Activated CD4-positive, alpha-beta T cell treated with anti-CD3 and anti-CD28 coated beads, Interleukin-2, amount 10 ng/mL, durations not matched to agents 24 days and 14 days (primary cell): Measurements from ENCODE around the gene SLC48A1. TPM values are rescaled to one million over a fixed set of nuclear protein-coding genes. Genes with fewer than 3 reads are reported as not detected.

ENCODE experiments used
- DNase-seq: peaks from one replicate; pipeline ENCODE4 v3.0.0; 2022
- H3K27ac Mint-ChIP-seq: one replicate; pipeline ENCODE4 v1.8.0; 2022; ENCODE audit warnings: mild to moderate bottlenecking, mixed read lengths
- H3K27me3 Mint-ChIP-seq: one replicate; pipeline ENCODE4 v1.8.0; 2022; ENCODE audit warnings: mixed read lengths
- H3K36me3 Mint-ChIP-seq: one replicate; pipeline ENCODE4 v1.8.0; 2022; ENCODE audit warnings: low read depth, mild to moderate bottlenecking, mixed read lengths
- H3K4me1 Mint-ChIP-seq: one replicate; pipeline ENCODE4 v1.8.0; 2021; ENCODE audit warnings: mixed read lengths
- H3K4me3 Mint-ChIP-seq: one replicate; pipeline ENCODE4 v1.8.0; 2022; ENCODE audit warnings: mild to moderate bottlenecking, moderate library complexity, mixed read lengths
- H3K9me3 Mint-ChIP-seq: one replicate; pipeline ENCODE4 v1.8.0; 2021; ENCODE audit warnings: mixed read lengths
- intact Hi-C: fragments of 100-400 bp; cut with micrococcal nuclease; formaldehyde crosslinking; loops from one replicate; pipeline ENCODE4 v1.15.1; 2023
- total RNA-seq: library from RNA; stranded (reverse); gene quantifications from 2 replicates; pipeline ENCODE4 v1.2.3, GENCODE V29; 2022

SLC48A1 gene
- total RNA-seq, 1 donor from 2014 or later = 12.3 TPM

GRCh38 chr12:47781479-47782371, 8.7 kb downstream of the SLC48A1 start:
- DNase-seq = no peak
- H3K27me3 Mint-ChIP-seq = no peaks in the 10 kb centered on the region
- H3K36me3 Mint-ChIP-seq = peaks cover 39% of the 10 kb centered on the region
- no peaks in the 10 kb centered on the region for H3K9me3 Mint-ChIP-seq
- peak overlapping the region; percentile 63 for H3K27ac Mint-ChIP-seq
- H3K4me1 Mint-ChIP-seq = peaks cover 30% of the 10 kb centered on the region
- intact Hi-C loops = no loop called here
- H3K4me3 Mint-ChIP-seq = no peak overlapping the region

DNA sequence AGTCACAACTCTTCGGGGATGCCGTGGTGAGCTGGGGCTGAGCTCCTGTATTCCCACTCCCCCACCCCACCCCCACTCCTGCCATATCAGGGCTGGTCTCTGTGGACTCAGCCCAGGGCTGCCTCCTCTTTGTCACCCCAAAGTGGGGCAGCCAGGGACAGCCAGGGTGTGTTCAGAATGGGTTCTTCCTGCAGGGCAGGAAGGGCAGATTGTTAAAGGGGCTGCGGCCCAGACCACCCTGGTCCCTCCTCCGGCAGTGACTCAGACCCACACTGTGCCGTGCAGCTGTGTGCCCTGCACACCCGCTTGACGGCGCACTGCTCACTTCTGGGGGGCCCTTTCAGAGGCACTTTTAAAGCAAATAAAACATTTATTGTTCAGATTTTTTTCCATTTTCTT, 9.3 kb downstream of the SLC48A1 start:
- Mint-ChIP-seq H3K4me1 (peaks cover 27% of the 10 kb centered on the region), H3K27ac (peak overlapping the region; percentile 42), H3K36me3 (peaks cover 45% of the 10 kb centered on the region), H3K4me3 (no peak overlapping the region), H3K9me3 (no peaks in the 10 kb centered on the region), H3K27me3 (no peaks in the 10 kb centered on the region)
- intact Hi-C loops = no loop called here
- no peak for DNase-seq

DNA sequence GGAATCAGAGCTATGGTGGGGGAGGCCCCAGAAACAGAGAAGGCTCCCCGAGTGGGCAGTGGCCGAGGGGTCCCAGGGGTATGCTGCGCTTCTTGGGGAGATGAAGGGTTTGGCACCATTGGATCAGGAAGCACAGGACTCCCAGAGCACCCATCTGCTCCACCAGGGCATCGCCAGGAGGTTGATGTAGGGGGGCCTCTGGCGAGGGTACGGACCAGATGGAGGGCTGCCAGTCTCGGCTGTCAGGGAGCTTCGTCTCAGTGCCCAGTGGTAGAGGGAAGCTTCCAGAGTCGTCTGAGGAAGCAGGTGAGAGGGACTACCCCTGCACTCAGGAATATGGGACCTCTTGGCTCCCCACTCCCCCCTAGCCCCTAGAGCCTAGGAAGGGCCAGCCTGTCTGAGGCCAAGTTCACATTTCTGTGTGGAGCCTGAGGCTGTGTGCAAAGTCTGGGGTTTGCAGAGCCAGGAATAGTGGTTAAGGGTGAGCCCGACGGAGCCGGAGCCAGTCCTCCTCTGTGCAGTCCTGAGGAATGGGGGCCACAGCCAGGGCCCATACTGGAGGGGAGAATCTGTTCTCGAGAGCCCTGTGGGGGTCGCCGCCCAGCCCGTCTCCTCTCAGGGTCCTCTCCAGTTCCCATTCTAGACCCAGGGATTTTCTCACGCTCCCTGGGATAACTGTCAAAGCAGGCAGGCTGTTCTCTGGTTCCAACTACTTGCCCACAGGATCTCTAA, 10.2 kb downstream of the SLC48A1 start:
- H3K27ac Mint-ChIP-seq = peak overlapping the region; percentile 42
- no peaks in the 10 kb centered on the region for H3K9me3 Mint-ChIP-seq
- intact Hi-C loops = no loop called here
- H3K4me3 Mint-ChIP-seq = no peak overlapping the region
- no peak for DNase-seq
- peaks cover 22% of the 10 kb centered on the region for H3K4me1 Mint-ChIP-seq
- H3K36me3 Mint-ChIP-seq = peaks cover 54% of the 10 kb centered on the region
- no peaks in the 10 kb centered on the region for H3K27me3 Mint-ChIP-seq

DNA sequence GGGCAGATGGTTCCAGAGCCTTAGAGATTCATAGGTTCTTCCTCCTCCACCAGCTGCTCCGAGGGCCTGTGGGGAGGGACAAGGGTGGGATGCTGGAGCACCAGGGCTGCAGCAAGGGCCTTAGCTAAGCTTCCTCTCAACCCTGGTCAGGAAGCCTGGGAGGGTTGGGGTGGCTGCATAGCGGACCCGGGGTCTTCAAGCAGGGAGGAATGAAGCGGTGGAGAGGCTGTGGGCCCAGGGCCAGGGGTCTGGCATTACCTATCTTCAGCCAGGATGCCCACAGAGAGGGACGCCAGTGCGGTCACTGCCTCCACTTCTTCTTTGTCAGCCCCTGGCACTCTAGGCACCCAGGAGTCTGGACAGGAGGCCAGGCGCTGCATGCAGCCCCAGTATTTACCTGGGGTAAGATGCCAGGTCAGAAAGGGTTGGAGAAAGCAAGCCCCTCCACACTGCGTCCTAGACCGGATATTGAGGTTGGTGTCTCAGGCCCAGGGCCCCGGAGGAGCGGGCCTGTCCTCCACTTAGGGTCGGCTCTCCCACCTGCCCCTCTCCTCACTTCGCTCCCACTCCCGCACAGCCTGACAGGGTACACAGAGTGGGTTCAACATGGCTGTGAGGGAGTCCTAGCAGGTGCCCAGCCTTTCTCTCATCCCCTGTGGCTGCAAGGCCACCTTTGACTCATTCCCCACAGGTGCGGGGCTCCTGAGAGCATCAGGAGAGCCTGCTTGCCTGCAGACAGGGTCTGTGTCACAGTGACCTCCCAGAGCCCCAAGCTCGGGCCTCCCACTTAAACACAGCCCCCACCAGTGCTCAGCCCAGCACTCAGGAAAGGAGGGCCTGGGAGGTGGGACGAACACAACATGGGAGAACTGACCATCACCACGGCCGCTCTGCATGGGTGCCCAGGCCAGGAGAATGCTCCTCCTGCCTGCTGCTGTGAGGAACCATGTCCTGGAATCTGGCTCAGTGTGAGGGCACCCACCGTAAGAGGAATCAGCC, 11.1 kb downstream of the SLC48A1 start:
- Mint-ChIP-seq H3K27ac (no peak overlapping the region), H3K4me3 (no peak overlapping the region), H3K9me3 (no peaks in the 10 kb centered on the region), H3K4me1 (peaks cover 18% of the 10 kb centered on the region), H3K36me3 (peaks cover 63% of the 10 kb centered on the region), H3K27me3 (no peaks in the 10 kb centered on the region)
- intact Hi-C loops = no loop called here
- DNase-seq = no peak

DNA sequence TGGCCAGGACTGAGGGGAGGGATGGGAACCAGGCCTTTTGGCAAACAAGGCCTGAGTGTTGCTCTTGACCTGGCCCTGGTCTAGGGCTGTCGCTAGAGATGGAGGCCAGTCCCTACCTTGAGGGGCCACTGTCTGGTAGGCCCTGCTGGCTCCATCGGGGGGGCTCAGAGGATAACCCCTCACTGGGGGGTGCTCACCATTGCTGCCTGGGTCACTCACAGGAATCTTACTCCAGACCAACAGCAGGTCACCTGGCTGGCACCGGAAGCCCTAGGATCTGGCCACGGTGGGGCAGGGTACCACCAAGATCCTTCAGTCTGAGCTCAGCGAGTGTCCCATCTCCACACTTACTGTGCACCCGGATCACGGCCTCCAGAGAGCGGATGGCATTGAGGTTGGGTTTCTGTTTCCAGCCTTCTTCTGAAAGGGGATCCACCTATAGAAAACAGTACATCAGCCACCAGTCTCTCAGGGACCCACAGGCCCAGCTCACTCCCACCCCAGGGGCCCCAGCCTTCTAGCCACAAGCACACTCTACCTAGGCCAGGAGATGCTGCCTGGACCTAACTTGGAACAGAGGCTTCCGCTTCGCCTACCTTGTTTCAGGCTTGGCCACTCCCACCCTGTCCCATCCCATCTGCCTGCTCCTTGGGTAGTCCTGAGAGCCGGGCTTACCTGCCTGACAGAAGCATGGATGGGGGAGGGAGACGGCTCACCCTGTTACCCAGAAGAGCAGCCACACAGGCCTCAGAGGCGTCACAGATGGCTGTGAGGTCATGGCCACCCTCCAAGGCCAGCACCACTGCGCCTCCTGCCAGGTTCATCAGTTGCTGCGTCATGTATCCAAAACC, 12.2 kb downstream of the SLC48A1 start:
- peak overlapping the region; percentile 71 for H3K27ac Mint-ChIP-seq
- peaks cover 70% of the 10 kb centered on the region for H3K36me3 Mint-ChIP-seq

GRCh38 chr12:47785887-47786661, 13.0 kb downstream of the SLC48A1 start:
- H3K36me3 Mint-ChIP-seq = peaks cover 78% of the 10 kb centered on the region
- H3K4me3 Mint-ChIP-seq = no peak overlapping the region
- H3K9me3 Mint-ChIP-seq = no peaks in the 10 kb centered on the region
- intact Hi-C loops = no loop called here
- H3K4me1 Mint-ChIP-seq = peaks cover 16% of the 10 kb centered on the region
- no peak for DNase-seq
- H3K27ac Mint-ChIP-seq = peak overlapping the region; percentile 71
- no peaks in the 10 kb centered on the region for H3K27me3 Mint-ChIP-seq

More for the DNA sequence above, 12.2 kb downstream of the SLC48A1 start:
- intact Hi-C loops = no loop called here
- no peaks in the 10 kb centered on the region for H3K9me3 Mint-ChIP-seq
- no peak for DNase-seq
- no peak overlapping the region for H3K4me3 Mint-ChIP-seq
- H3K4me1 Mint-ChIP-seq = peaks cover 16% of the 10 kb centered on the region
- H3K27me3 Mint-ChIP-seq = no peaks in the 10 kb centered on the region

GRCh38 chr12:47786662-47787280, 13.7 kb downstream of the SLC48A1 start:
- H3K27ac Mint-ChIP-seq = peak overlapping the region; percentile 71

GRCh38 chr12:47787596-47788319, 14.7 kb downstream of the SLC48A1 start:
- no peak for DNase-seq
- Mint-ChIP-seq H3K4me1 (peaks cover 12% of the 10 kb centered on the region), H3K4me3 (no peak overlapping the region), H3K27ac (peak overlapping the region; percentile 65), H3K36me3 (peaks cover 87% of the 10 kb centered on the region), H3K27me3 (no peaks in the 10 kb centered on the region), H3K9me3 (no peaks in the 10 kb centered on the region)
- intact Hi-C loops = loop anchor here (2.0 kb wide), 1 partner anchor 15 kb away; no protein-coding TSS in a partner anchor

More at GRCh38 chr12:47786662-47787280, 13.7 kb downstream of the SLC48A1 start:
- DNase-seq = no peak
- H3K4me1 Mint-ChIP-seq = peaks cover 16% of the 10 kb centered on the region
- no peaks in the 10 kb centered on the region for H3K9me3 Mint-ChIP-seq
- intact Hi-C loops = no loop called here
- no peaks in the 10 kb centered on the region for H3K27me3 Mint-ChIP-seq
- no peak overlapping the region for H3K4me3 Mint-ChIP-seq
- peaks cover 82% of the 10 kb centered on the region for H3K36me3 Mint-ChIP-seq

GRCh38 chr12:47789141-47789540, 16.1 kb downstream of the SLC48A1 start:
- DNase-seq = no peak
- Mint-ChIP-seq H3K27me3 (no peaks in the 10 kb centered on the region), H3K36me3 (peaks cover 90% of the 10 kb centered on the region), H3K4me1 (peaks cover 11% of the 10 kb centered on the region), H3K4me3 (no peak overlapping the region), H3K27ac (no peak overlapping the region), H3K9me3 (no peaks in the 10 kb centered on the region)
- intact Hi-C loops = loop anchor here (2.0 kb wide), 1 partner anchor 14 kb away; no protein-coding TSS in a partner anchor

- intact Hi-C loops = loop anchor here (2.0 kb wide), 1 partner anchor 13 kb away; no protein-coding TSS in a partner anchor
- Mint-ChIP-seq H3K27ac (no peak overlapping the region), H3K4me1 (peaks cover 11% of the 10 kb centered on the region), H3K4me3 (no peak overlapping the region), H3K36me3 (peaks cover 88% of the 10 kb centered on the region), H3K9me3 (no peaks in the 10 kb centered on the region), H3K27me3 (no peaks in the 10 kb centered on the region)
- no peak for DNase-seq
These were observed 16.9 kb downstream of the SLC48A1 start for GRCh38 chr12:47789712-47790489.
